Measurements from ENCODE around the gene SFRP2.

The SFRP2 gene

GRCh38 chr4:153765894-153766293 is 23.0 kb downstream of the SFRP2 start:
- DNase-seq, result no peak

- no peak for DNase-seq
These were observed 24.1 kb downstream of the SFRP2 start for GRCh38 chr4:153764601-153765368.

- no peak for DNase-seq
These were observed 25.5 kb downstream of the SFRP2 start for GRCh38 chr4:153763404-153763803.

GRCh38 chr4:153759407-153760316 is 29.2 kb downstream of the SFRP2 start, which contains the start of gene RNF175:
TSS of gene RNF175 (minus strand) at chr4:153760024. CDS start at chr4:153759862, 162 bp downstream.
- DNase-seq, result no peak

- no peak for DNase-seq
These were observed 30.0 kb downstream of the SFRP2 start for GRCh38 chr4:153758688-153759406.

- no peak for DNase-seq
These were observed 30.7 kb downstream of the SFRP2 start for GRCh38 chr4:153758136-153758535.

- no peak for DNase-seq
These were observed 31.5 kb downstream of the SFRP2 start for GRCh38 chr4:153757407-153757806.

- no peak for DNase-seq
These were observed 33.7 kb downstream of the SFRP2 start for GRCh38 chr4:153755186-153755585.

- peak; percentile 78 for DNase-seq
These were observed 38.6 kb downstream of the SFRP2 start for GRCh38 chr4:153750197-153750817.

- DNase-seq, result no peak
These were observed 40.5 kb downstream of the SFRP2 start for GRCh38 chr4:153748378-153748777.

- no peak for DNase-seq
These were observed 41.4 kb downstream of the SFRP2 start for GRCh38 chr4:153747406-153747955.

- no peak for DNase-seq
These were observed 43.2 kb downstream of the SFRP2 start for GRCh38 chr4:153745651-153746050.

- no peak for DNase-seq
These were observed 47.3 kb downstream of the SFRP2 start for GRCh38 chr4:153741541-153741940.

GRCh38 chr4:153735906-153736461 is 52.9 kb downstream of the SFRP2 start:
- no peak for DNase-seq

- DNase-seq, result no peak
These were observed 55.0 kb downstream of the SFRP2 start for GRCh38 chr4:153733751-153734448.

- DNase-seq, result no peak
These were observed 57.6 kb downstream of the SFRP2 start for GRCh38 chr4:153731239-153731638.

Measured in midbrain (tissue), 1 donor.